H9 (cell line): ENCODE results near the gene MRPL28. TPM values are rescaled to one million over a fixed set of nuclear protein-coding genes. Genes with fewer than 3 reads are reported as not detected.
A peak's percentile ranks its signal among the peaks of the same experiment; 100 is the strongest.

Source experiments
- DNase-seq: peaks from one replicate; pipeline ENCODE4 v3.0.0-alpha.2; 2017
- H2AFZ ChIP-seq: one replicate; pipeline ENCODE4 v1.6.1; 2013; ENCODE audit warnings: mild to moderate bottlenecking, low read length, control low read depth, moderate library complexity
- H2AK5ac ChIP-seq: 2 replicates; pipeline ENCODE4 v1.6.1; 2013; ENCODE audit warnings: low read length, control low read depth, mixed read lengths; ENCODE audit not compliant: insufficient read length
- H2BK120ac ChIP-seq: one replicate; pipeline ENCODE4 v1.6.1; 2013; ENCODE audit warnings: low read depth, mild to moderate bottlenecking, low read length, control low read depth, inconsistent platforms; ENCODE audit not compliant: poor library complexity, severe bottlenecking
- H2BK12ac ChIP-seq: 2 replicates; pipeline ENCODE4 v1.6.1; 2013; ENCODE audit warnings: low read length, control low read depth, mixed read lengths, low read depth; ENCODE audit not compliant: insufficient read length
- H2BK15ac ChIP-seq: 2 replicates; pipeline ENCODE4 v1.6.1; 2013; ENCODE audit warnings: low read depth, low read length, control low read depth
- H2BK20ac ChIP-seq: one replicate; pipeline ENCODE4 v1.6.1; 2013; ENCODE audit warnings: low read depth, mild to moderate bottlenecking, low read length, control low read depth, inconsistent platforms; ENCODE audit not compliant: poor library complexity, severe bottlenecking
- H2BK5ac ChIP-seq: 2 replicates; pipeline ENCODE4 v1.6.1; 2013; ENCODE audit warnings: low read length, control low read depth, mixed read lengths; ENCODE audit not compliant: insufficient read length
- H3K14ac ChIP-seq: 2 replicates; pipeline ENCODE4 v1.6.1; 2013; ENCODE audit warnings: low read length, control low read depth; ENCODE audit not compliant: insufficient read depth
- H3K18ac ChIP-seq: 2 replicates; pipeline ENCODE4 v1.6.1; 2013; ENCODE audit warnings: low read depth, mild to moderate bottlenecking, mixed read lengths, low read length, control low read depth; ENCODE audit not compliant: insufficient read length
- H3K23ac ChIP-seq: 2 replicates; pipeline ENCODE4 v1.6.1; 2013; ENCODE audit warnings: low read length, control low read depth, mixed read lengths, low read depth; ENCODE audit not compliant: insufficient read length
- H3K23me2 ChIP-seq: 2 replicates; pipeline ENCODE4 v1.6.1; 2013; ENCODE audit warnings: low read depth, mild to moderate bottlenecking, mixed read lengths, low read length, control low read depth; ENCODE audit not compliant: insufficient read length, poor library complexity, severe bottlenecking
- H3K27ac ChIP-seq: 2 replicates; pipeline ENCODE4 v1.5.1; 2013; ENCODE audit warnings: low read length, control low read depth, mixed read lengths, low read depth; ENCODE audit not compliant: insufficient read length
- H3K27me3 ChIP-seq: 2 replicates; pipeline ENCODE4 v1.6.1; 2013; ENCODE audit warnings: low read length, control low read depth, inconsistent platforms; ENCODE audit not compliant: insufficient read depth
- H3K4ac ChIP-seq: 2 replicates; pipeline ENCODE4 v1.6.1; 2013; ENCODE audit warnings: low read depth, mild to moderate bottlenecking, control low read depth, inconsistent platforms, low read length, moderate library complexity
- H3K4me1 ChIP-seq: 2 replicates; pipeline ENCODE4 v1.6.1; 2013; ENCODE audit warnings: low read length, control low read depth, inconsistent platforms; ENCODE audit not compliant: insufficient read depth
- H3K4me2 ChIP-seq: 2 replicates; pipeline ENCODE4 v1.6.1; 2013; ENCODE audit warnings: low read length, control low read depth, mixed read lengths; ENCODE audit not compliant: insufficient read length, insufficient read depth
- H3K56ac ChIP-seq: 2 replicates; pipeline ENCODE4 v1.6.1; 2013; ENCODE audit warnings: low read depth, mild to moderate bottlenecking, mixed read lengths, low read length, control low read depth; ENCODE audit not compliant: insufficient read length
- H3K79me1 ChIP-seq: 2 replicates; pipeline ENCODE4 v1.6.1; 2013; ENCODE audit warnings: low read depth, mild to moderate bottlenecking, moderate library complexity, low read length, control low read depth, inconsistent platforms; ENCODE audit not compliant: insufficient read depth, poor library complexity, severe bottlenecking
- H3K79me2 ChIP-seq: 2 replicates; pipeline ENCODE4 v1.6.1; 2013; ENCODE audit warnings: low read length, control low read depth, inconsistent platforms; ENCODE audit not compliant: insufficient read depth
- H3K9ac ChIP-seq: 2 replicates; pipeline ENCODE4 v1.6.1; 2013; ENCODE audit warnings: low read length, control low read depth, mixed read lengths; ENCODE audit not compliant: insufficient read length; ENCODE audit errors: extremely low read depth
- H3K9me3 ChIP-seq: one replicate; pipeline ENCODE4 v1.6.1; 2013; ENCODE audit warnings: low read depth, low read length, inconsistent platforms; ENCODE audit not compliant: control insufficient read depth
- H3T11ph ChIP-seq: one replicate; pipeline ENCODE4 v1.6.1; 2013; ENCODE audit warnings: mild to moderate bottlenecking, low read length, control low read depth, inconsistent platforms
- H4K20me1 ChIP-seq: one replicate; pipeline ENCODE4 v1.6.1; 2013; ENCODE audit not compliant: control insufficient read depth, insufficient read length, insufficient read depth
- H4K5ac ChIP-seq: 2 replicates; pipeline ENCODE4 v1.6.1; 2013; ENCODE audit warnings: low read depth, mild to moderate bottlenecking, mixed read lengths, low read length, control low read depth; ENCODE audit not compliant: insufficient read length
- H4K8ac ChIP-seq: replicated peaks from 2 replicates; pipeline ENCODE4 v1.6.1; 2013; ENCODE audit warnings: low read length, control low read depth, mixed read lengths, low read depth; ENCODE audit not compliant: insufficient read length
- H4K91ac ChIP-seq: 2 replicates; pipeline ENCODE4 v1.6.1; 2013; ENCODE audit warnings: low read depth, mild to moderate bottlenecking, moderate library complexity, mixed read lengths, low read length, control low read depth; ENCODE audit not compliant: insufficient read length
- H3K27ac Mint-ChIP-seq, 3 experiments: 2 replicates in 2 of 3; 3 replicates in 1 of 3; pipeline ENCODE4 v1.8.0; 2020 to 2021; ENCODE audit warnings: mixed read lengths in 3 of 3, mild to moderate bottlenecking in 1 of 3, moderate library complexity in 1 of 3
- H3K27me3 Mint-ChIP-seq: 2 replicates; pipeline ENCODE4 v1.8.0; 2021; ENCODE audit warnings: low read depth, mild to moderate bottlenecking, moderate library complexity, mixed read lengths
- H3K36me3 Mint-ChIP-seq, 3 experiments: 2 replicates in 2 of 3; 3 replicates in 1 of 3; pipeline ENCODE4 v1.8.0; 2020 to 2021; ENCODE audit warnings: low read depth in 3 of 3, mixed read lengths in 3 of 3; ENCODE audit not compliant: insufficient read depth in 1 of 3
- H3K4me1 Mint-ChIP-seq, 2 experiments: 2 replicates each; pipeline ENCODE4 v1.8.0; 2020; ENCODE audit warnings: mixed read lengths in 2 of 2
- H3K4me3 Mint-ChIP-seq, 2 experiments: 2 replicates in 1 of 2; 3 replicates in 1 of 2; pipeline ENCODE4 v1.8.0; 2020 to 2021; ENCODE audit warnings: mild to moderate bottlenecking in 2 of 2, mixed read lengths in 2 of 2, moderate library complexity in 1 of 2
- H3K9me3 Mint-ChIP-seq, 2 experiments: 2 replicates in 1 of 2; 3 replicates in 1 of 2; pipeline ENCODE4 v1.8.0; 2020; ENCODE audit warnings: mild to moderate bottlenecking in 2 of 2, mixed read lengths in 2 of 2, moderate library complexity in 1 of 2
- WGBS: extraction: QIAGEN DNeasy Blood & Tissue Kit; methylation state at CpG from one replicate; pipeline ENCODE4 v1.1.7; 2013; ENCODE audit warnings: missing lambda C conversion rate, low lambda C conversion rate, mixed read lengths; ENCODE audit not compliant: insufficient read length; ENCODE audit errors: extremely low coverage; 5-methylcytosine and 5-hydroxymethylcytosine counted together
- total RNA-seq: library from RNA; stranded (reverse); gene quantifications from 2 replicates; pipeline ENCODE4 v1.2.1, GENCODE V29; 2021
- TF ChIP-seq, protein P1 (sequence below): fragments of 200-600 bp; sonication (generic); conservative IDR thresholded peaks from 3 replicates; pipeline ENCODE4 v1.8.0; 2021; ENCODE audit warnings: antibody characterized with exemption, mild to moderate bottlenecking

The MRPL28 gene
- total RNA-seq, 1 experiment from 2014 or later: 154 TPM

DNA sequence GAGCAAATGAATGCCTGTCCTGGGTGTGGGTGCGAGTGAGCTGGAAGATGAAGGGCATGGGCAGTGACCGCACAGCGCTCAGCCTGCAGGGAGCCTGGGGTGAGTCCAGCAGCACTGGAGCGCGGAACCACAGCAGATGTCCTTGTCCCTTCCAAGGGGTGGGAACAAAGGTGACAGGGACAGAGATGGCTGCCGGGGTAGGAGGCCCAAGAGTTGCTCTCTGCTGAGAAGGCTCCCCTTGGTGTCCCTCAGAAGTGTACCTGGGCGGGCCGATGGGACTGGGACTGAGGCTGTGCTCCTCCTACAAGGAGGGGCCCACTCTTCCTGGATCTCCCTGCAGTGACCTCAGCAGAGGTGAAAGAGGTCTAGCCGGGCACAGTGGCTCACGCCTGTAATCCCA, 19.0 kb upstream of the MRPL28 start:
- Mint-ChIP-seq H3K27ac (peak overlapping the region in 1 of 3 experiments; percentile 55; a peak in 2 of 7 replicates), H3K4me3 (no peak overlapping the region), H3K27me3 (no peaks in the 10 kb centered on the region), H3K36me3 (peaks cover 7 to 17% (median 8%) of the 10 kb centered on the region in 3 experiments; a peak in 5 of 7 replicates), H3K4me1 (peaks cover 29 to 31% of the 10 kb centered on the region in 2 experiments), H3K9me3 (peaks cover 5 to 14% of the 10 kb centered on the region in 2 experiments)
- Histone ChIP-seq H2BK20ac (no peak overlapping the region), H3K4ac (no peak overlapping the region), H3K18ac (no peak overlapping the region), H4K8ac (no peak overlapping the region), H2BK120ac (no peak overlapping the region), H3K79me2 (no peaks in the 10 kb centered on the region), H3K27me3 (no peaks in the 10 kb centered on the region), H4K5ac (no peak overlapping the region), H4K20me1 (no peaks in the 10 kb centered on the region), H2AK5ac (no peak overlapping the region), H2BK12ac (no peak overlapping the region), H3K79me1 (no peaks in the 10 kb centered on the region), H2BK15ac (no peak overlapping the region), H3K14ac (no peak overlapping the region), H3K56ac (no peak overlapping the region), H3T11ph (no peak overlapping the region), H3K23ac (no peak overlapping the region), H3K23me2 (no peaks in the 10 kb centered on the region), H3K4me1 (no peaks in the 10 kb centered on the region), H3K9ac (no peak overlapping the region), H2AFZ (no peak overlapping the region), H3K27ac (no peak overlapping the region), H3K4me2 (no peak overlapping the region), H2BK5ac (no peak overlapping the region), H3K9me3 (no peaks in the 10 kb centered on the region), H4K91ac (no peak overlapping the region)
- no CpG with 5 or more reads among the region's 10 CpGs for WGBS
- no peak for DNase-seq
- TF ChIP-seq, protein P1, sequence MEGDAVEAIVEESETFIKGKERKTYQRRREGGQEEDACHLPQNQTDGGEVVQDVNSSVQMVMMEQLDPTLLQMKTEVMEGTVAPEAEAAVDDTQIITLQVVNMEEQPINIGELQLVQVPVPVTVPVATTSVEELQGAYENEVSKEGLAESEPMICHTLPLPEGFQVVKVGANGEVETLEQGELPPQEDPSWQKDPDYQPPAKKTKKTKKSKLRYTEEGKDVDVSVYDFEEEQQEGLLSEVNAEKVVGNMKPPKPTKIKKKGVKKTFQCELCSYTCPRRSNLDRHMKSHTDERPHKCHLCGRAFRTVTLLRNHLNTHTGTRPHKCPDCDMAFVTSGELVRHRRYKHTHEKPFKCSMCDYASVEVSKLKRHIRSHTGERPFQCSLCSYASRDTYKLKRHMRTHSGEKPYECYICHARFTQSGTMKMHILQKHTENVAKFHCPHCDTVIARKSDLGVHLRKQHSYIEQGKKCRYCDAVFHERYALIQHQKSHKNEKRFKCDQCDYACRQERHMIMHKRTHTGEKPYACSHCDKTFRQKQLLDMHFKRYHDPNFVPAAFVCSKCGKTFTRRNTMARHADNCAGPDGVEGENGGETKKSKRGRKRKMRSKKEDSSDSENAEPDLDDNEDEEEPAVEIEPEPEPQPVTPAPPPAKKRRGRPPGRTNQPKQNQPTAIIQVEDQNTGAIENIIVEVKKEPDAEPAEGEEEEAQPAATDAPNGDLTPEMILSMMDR: no peak
